Embryonic facial prominence (tissue), 1 donor: ENCODE results near the gene CSE1L.
"Not testable (repeated sequence)": the region's sequence is repeated elsewhere in the genome, so short reads cannot be mapped to it uniquely, and the experiment has no call there.

ENCODE experiments used
- DNase-seq: peaks from one replicate; pipeline ENCODE4 v3.0.0-alpha.2; 2016; ENCODE audit errors: extremely low spot score

Gene CSE1L

DNA sequence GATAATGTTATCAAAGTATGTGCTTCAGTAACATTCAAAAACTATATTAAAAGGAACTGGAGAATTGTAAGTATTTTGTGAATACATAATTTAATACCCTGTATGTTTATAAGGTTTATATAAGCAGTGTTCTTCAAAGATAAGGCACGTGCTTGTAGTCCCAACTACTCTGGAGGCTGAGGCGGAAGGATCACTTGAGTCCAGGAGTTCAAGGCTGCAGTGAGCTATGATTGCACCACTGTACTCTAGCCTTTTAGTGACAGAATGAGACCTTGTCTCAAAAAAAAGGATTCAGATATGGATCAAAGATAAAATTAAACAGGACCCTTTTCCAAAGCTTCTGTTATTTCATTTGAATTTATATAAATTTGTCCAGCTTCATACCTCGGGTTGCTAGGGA, 17.2 kb downstream of the CSE1L start:
- no peak for DNase-seq

GRCh38 chr20:49074521-49074920, 28.4 kb downstream of the CSE1L start:
- no peak for DNase-seq

GRCh38 chr20:49078310-49078709, 32.2 kb downstream of the CSE1L start:
- DNase-seq, result no peak

DNA sequence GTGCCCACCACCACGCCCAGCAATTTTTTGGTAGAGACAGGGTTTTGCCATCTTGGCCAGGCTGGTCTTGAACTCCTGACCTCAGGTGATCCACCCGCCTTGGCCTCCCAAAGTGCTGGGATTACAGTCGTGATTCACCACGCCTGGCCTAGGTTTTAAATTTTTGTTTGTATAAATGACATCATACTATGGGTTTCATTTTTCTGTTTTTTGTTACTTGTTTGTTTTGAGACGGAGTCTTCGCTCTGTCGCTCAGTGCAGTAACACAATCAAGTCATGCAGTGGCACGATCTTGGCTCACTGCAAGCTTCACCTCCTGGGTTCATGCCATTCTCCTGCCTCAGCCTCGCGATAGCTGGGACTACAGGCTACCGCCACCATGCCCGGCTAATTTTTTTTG, 36.2 kb downstream of the CSE1L start:
- not testable (repeated sequence) for DNase-seq

DNA sequence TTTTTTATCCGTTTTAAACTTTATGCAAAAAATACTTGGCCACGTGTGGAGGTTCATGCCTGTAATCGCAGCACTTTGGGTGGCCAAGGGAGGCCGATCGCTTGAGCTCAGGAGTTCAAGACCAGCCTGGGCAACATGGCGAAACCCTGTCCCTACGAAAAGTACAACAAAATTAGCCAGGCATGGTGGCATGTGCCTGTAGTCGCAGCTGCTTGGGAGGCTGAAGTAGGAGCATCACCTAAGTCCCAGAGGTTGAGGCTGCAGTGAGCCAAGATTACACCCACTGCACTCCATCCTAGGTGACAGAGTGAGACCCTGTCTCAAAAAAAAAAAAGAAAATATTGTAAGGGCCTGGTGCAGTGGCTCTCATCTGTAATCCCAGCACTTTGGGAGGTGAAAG, 45.0 kb downstream of the CSE1L start:
- DNase-seq, result no peak

DNA sequence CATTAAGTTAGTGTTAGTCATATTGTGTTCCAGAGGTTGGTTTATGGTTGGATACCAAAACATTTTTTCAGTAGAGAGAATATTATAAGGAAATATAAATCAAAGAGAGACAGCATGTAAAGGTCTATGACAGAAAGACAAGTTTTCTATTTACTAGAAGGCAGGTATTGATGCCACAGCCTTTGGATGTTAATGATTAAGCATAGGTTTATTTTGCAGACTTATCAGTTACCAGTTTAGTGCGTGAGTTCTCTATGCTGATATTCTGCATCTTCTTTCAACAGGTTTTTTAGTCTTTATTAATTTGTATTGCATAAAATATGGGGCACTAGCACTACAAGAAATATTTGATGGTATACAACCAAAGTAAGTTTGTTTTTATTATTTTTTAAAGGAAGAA, 45.6 kb downstream of the CSE1L start:
- no peak for DNase-seq

DNA sequence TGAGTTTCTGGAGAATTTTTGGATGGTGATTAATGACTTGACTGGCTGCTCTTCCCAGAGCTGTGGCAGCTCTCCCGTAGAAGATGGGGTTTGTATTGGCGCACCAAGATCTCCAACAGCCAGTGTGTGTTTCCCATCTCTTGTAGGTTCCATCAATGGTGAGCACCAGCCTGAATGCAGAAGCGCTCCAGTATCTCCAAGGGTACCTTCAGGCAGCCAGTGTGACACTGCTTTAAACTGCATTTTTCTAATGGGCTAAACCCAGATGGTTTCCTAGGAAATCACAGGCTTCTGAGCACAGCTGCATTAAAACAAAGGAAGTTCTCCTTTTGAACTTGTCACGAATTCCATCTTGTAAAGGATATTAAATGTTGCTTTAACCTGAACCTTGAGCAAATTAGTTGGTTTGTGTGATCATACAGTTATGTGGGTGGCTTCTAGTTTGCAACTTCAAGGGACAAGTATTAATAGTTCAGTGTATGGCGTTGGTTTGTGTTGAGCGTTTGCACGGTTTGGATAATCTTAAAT, 50.2 kb downstream of the CSE1L start:
- DNase-seq, result no peak

- no peak for DNase-seq
Observed at GRCh38 chr20:49097159-49097558, 51.0 kb downstream of the CSE1L start.

- no peak for DNase-seq
Observed at GRCh38 chr20:49098136-49098535, 52.0 kb downstream of the CSE1L start.

DNA sequence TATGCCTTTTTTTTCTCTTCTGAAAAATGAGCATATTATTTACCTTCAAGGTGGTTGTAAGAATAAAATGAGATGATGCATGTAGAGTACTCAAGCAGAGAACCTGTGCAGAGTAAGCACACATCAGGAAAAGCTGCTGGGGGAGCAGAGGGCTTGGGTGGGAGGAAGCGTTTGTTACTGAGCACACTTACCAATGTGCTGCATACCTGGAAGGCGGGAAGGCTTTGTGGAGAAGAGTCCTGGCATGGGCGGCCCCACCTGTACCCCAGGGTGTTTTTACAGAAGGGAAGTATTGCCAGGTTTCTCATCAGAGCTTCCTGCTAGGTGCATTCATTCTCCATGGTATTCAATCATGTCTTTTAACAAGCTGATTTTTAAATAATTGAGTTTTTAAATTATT, 52.9 kb downstream of the CSE1L start:
- DNase-seq, result no peak

DNA sequence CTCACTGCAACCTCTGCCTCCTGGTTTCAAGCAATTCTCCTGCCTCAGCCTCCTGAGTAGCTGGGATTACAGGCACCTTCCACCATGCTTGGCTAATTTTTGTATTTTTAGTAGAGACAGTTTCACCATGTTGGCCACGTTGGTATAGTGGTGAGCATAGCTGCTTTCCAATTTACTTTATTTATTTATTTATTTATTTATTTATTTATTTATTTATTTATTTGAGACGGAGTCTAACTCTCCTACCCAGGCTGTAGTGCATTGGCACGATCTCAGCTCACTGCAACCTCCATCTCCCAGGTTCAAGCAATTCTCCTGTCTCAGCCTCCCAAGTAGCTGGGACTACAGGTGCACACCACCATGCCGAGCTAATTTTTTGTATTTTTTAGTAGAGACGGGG, 54.2 kb downstream of the CSE1L start:
- not testable (repeated sequence) for DNase-seq

DNA sequence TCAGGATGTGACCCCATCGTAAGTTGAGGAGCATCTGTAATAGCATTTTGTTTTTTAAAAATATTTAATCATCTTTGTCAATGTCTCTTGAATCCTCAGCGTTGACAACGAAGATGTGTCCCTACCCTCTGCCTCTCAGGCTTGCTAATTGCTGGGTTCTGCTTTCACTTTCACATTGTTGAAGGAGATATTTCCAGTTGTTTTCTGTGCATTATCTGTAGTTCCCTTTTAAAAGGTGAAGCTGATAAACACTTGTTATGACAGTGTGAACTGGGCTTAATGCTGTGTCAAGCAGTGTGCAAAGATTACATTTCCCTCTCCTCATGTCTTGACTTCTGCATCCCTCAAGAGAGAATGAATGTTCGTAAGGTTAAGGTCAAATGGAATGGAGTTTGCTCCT, 54.9 kb downstream of the CSE1L start:
- DNase-seq, result no peak

DNA sequence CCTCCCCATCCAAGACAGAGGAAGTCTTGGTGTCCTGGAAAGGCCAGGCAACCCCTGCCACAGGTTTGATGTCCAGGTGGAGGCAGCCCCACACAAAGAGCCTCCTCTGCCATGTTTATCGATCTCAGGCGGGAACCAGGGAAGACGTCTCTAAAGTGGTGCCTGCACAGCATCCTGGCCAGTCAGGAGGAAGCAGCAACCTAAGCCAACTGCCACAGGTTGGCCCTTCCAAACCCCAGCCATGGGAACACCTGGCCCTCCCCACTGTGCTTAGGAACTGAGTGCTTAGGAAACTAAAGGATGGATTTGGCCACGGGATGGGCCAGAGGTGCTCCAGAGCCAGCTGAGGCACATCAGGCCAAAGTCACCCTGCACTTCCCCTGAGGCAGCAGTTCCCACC, 56.9 kb downstream of the CSE1L start:
- no peak for DNase-seq

- DNase-seq, result no peak
Observed at GRCh38 chr20:49103647-49104364, 57.7 kb downstream of the CSE1L start.

GRCh38 chr20:49104365-49104648, 58.2 kb downstream of the CSE1L start:
- no peak for DNase-seq

GRCh38 chr20:49104979-49105547, 59.0 kb downstream of the CSE1L start:
- not testable (repeated sequence) for DNase-seq

DNA sequence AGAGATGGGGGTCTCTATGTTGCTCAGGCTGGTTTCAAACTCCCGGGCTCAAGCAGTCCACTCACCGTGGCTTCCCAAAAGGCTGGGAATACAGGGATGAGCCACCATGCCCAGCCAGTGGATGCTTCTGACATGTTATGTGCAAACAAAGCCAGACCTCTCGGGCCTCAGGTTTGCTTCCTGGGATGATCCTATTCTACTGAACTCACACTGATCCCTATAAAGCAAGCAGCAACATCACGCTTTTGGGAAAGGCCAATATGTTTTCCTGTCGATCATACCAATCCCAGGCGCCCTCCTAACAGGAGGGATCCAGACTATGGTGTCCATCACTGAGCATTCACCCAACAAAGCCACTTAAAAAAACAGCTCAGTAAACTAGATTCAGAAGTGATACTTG, 60.2 kb downstream of the CSE1L start:
- DNase-seq, result no peak

- no peak for DNase-seq
Observed at GRCh38 chr20:49110767-49111694, 64.9 kb downstream of the CSE1L start.

- no peak for DNase-seq
Observed at GRCh38 chr20:49112596-49113274, 66.6 kb downstream of the CSE1L start.

GRCh38 chr20:49115564-49115963, 69.5 kb downstream of the CSE1L start:
- no peak for DNase-seq

- DNase-seq, result no peak
Observed at GRCh38 chr20:49118307-49118706, 72.2 kb downstream of the CSE1L start.

- DNase-seq, result no peak
Observed at GRCh38 chr20:49119988-49120387, 73.9 kb downstream of the CSE1L start.
